Lung microvascular endothelial cell (primary cell): Measurements from ENCODE around the gene TMEM117. TPM values are rescaled to one million over a fixed set of nuclear protein-coding genes. Genes with fewer than 3 reads are reported as not detected.
"Not testable (repeated sequence)": the region's sequence is repeated elsewhere in the genome, so short reads cannot be mapped to it uniquely, and the experiment has no call there.

Experiments
- DNase-seq, 2 donors: peaks; one replicate each; pipeline versions ENCODE4 v3.0.0 to v3.0.0-alpha.2; 2010; ENCODE audit warnings: low read depth in 2 of 2
- total RNA-seq: library from RNA; depleted of rRNA; stranded (reverse); fragments of >200 nt; gene quantifications from 2 replicates; pipeline ENCODE4 v1.2.1, GENCODE V29; 2014

Gene TMEM117
- total RNA-seq, 1 donor from 2014 or later = 4.8 TPM

- no peak for DNase-seq
These were observed 184.7 kb downstream of the TMEM117 start for GRCh38 chr12:44020555-44020954.

- no peak for DNase-seq
These were observed 185.6 kb downstream of the TMEM117 start for GRCh38 chr12:44021471-44021971.

GRCh38 chr12:44025499-44025898 lies 189.6 kb downstream of the TMEM117 start:
- DNase-seq = no peak

GRCh38 chr12:44026046-44026445 lies 190.2 kb downstream of the TMEM117 start:
- DNase-seq = no peak

DNA sequence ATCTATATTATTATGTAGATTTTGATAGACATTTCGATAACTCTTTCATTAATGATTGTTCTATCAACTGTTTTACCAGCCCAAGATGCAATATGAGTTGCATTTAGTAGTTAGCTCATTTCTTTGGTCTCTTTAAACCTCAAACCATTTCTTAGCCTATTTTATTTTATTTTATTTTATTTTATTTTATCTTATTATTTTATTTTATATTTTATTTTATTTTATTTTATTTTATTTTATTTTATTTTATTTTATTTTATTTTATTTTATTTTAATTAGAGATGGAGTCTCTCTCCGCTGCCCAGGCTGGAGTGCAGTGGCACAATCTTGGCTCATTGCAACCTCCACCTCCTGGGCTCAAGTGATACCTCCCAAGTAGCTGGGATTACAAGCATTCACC lies 191.0 kb downstream of the TMEM117 start:
- DNase-seq = not testable (repeated sequence)

DNA sequence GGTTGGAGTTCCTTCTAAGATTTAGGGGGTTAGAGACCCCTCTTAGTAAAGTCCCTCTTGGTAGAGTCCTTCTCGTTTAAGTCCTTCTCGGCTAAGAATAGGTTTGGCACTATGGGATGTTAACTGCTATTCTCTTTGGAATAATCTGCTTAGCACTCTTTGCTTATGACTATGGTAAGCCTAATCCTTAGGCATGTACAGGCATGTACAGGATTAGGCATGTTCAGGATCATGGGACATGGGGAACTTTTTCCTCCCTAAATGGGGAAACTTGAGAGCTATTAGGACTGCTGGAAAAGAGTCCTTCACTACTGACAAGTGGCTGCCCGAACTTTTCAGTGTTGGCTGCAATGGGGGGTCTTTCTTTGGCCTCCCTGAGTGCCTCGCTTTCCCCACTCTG lies 193.3 kb downstream of the TMEM117 start:
- DNase-seq = no peak

DNA sequence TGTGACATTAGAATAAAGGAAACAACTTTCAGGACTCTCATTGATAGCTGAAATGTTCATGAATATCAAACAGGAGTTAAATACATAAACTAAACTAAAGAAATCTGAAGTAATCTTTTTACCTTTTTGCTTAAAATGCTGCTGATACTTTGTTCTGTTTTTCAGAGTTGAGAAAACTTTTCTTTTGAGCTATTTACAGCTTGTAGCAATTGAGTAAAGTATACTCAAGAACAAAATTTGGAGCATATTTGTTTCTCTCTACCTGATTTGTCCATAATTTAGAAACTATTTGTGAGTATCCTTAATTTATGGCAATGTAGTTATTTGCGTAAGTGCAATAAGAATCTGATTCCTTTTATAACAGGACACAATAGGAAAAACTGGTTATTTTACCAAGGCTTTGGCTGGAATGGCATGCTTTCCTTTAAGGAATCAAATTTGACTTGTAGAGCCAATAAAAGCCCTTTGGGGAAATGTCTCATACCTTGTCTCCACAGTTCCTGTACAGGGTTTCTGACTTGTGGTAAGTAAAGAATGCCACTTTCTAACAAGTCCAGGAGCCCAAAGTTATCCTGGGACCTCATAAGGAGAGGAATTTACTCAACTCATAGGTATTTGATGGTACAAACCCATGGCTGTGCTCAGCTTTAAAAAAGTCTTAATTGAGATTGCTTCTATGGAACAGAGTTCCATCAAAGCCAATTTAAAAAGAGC lies 195.7 kb downstream of the TMEM117 start:
- DNase-seq = no peak

DNA sequence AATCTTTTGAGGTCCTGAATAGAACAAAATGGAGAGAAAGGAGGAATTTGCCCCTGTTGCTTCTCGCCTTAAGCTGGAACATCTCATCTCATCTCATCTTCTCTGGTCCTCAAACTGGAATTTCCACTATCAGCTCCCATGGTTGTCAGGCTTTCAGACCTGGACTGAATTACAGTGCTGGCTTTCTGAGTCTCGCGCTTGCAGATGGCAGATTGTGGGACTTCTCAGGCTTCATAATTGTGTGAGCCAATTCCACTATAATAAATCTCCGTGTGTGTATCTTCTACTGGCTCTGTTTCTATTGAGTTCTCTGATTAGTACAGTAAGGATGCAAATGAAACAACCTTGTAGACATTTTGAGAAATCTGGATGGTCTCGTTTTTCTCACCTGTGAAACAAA lies 199.0 kb downstream of the TMEM117 start:
- no peak for DNase-seq

DNA sequence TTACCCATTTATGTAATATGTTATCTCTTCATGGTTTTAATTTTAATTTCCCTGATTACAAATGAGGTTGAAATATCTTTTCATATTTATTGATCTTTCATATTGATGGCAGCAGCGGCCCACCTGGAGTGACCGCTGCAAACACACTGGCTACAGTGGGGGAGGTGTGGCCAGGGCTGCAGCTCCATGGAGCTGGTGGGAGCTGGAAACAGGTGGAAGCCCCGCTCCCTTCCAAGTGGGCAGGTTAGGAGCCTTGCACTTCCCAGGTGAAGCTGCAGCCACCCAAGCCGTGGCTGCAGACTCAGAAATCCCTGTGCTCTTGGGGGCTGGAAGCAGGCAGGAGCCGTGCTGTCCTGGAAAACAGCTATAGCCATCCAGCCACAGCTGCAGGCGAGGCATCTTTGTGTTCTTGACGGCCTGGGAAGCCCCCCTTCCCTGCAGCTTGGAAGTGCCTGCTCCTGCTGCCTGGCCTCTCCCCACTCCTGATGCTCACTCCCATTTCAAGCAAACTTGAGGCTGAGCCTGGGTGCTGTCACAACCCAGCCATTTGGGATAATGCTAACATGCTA lies 201.1 kb downstream of the TMEM117 start:
- no peak for DNase-seq

DNA sequence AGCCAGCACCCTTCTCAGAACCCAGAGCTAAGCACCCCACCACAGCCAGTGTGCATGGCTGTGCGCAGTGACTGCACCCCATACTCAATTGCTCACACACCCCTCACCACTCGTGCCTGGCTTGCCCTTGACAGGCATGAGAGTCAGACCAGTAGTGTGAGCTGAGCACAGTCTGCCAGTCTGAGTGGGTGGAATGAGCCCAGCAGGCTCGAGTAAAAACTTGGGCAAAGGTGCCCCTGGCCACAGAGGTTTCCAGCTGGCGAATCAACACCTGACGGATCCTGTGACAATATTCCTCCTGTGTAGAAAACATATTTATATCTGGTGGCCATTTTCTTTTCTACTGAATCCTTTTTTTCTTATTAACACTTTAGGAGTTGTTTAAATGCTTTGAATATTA lies 202.5 kb downstream of the TMEM117 start:
- no peak for DNase-seq

- not testable (repeated sequence) for DNase-seq
These were observed 208.6 kb downstream of the TMEM117 start for GRCh38 chr12:44044491-44044890.

- no peak for DNase-seq
These were observed 211.0 kb downstream of the TMEM117 start for GRCh38 chr12:44046732-44047417.

DNA sequence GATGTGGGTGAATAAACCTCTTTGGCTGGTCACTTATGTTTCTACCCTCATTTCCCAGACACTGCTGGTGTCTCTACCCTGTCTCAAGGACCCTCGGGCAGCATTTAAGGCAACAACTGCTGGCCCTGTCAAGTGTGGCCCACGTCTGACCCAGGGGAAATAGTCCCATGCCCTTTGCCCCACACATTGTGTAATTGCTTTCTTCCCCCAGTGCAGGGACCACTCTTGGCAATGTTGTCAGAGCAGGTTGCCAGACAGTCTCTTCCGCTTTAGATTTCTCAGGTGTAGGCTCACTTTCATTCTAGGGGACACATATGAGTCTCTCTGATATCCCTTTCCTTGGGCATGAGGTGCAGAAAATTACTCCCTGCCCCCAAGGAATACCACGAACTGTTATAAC lies 216.7 kb downstream of the TMEM117 start:
- no peak for DNase-seq

DNA sequence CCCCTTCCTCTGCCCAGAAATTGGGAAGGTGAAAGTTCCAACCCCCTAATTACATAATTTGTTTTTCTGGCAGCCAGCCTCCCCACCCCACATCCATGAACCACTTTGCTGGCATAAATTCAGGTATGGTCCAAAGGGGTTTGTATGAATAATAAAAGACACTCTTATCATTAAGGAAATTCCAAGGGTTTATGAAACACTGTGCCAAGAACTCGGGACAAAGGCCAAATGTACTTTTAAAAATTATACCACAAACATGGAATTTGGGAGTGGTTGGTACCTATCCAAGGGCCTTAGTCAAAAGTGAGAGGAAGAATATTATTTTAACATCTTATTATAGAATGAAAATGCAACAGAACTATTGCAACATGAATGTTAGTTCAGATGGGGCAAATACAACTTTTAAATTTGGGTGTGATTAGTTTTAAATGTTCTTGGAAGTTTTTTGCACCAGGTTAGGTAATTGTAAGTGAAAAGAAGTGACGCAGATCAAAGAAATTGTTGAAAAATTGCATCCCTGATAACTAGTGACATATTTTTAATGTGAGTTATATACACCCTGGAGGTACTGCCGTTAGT lies 217.8 kb downstream of the TMEM117 start:
- DNase-seq = no peak

DNA sequence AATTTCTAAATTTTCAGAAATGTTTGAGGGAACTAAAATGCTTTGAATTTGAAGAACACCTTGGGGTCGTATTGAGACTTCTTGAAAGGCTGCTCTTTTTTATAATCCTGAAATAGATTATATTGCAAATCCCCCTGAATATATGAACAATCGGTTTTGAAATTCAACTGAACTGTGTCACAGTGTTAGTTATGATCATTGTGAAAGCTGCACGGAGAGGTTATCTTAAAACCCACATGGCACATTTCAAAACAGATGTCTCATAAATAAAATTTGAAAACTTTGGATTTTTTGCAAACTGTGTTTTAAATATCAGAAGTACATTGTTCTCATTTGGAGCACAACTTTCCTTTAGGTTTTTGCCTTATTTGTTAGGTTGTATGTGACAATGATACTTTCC lies 218.4 kb downstream of the TMEM117 start:
- DNase-seq = no peak

DNA sequence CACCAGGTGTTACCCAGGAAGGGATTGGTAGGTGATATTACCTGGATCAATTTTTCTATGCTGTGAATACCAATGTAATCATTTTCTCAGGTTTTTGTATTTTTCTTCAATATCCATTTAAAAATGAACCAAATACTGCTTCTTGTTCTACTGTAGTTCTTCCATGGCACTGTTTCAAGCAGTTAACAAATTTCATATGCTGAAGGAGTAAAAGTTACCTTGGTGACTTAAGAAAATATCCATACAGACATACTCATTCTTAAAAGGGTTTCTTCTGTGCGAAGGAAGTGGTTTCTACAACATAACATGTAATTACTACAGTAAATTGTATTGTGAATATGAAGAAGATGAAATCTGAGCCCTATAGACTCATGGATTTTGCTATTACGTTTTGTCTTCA lies 222.5 kb downstream of the TMEM117 start:
- no peak for DNase-seq

- no peak for DNase-seq
These were observed 223.6 kb downstream of the TMEM117 start for GRCh38 chr12:44059476-44059875.

GRCh38 chr12:44063671-44064070 lies 227.8 kb downstream of the TMEM117 start:
- no peak for DNase-seq

DNA sequence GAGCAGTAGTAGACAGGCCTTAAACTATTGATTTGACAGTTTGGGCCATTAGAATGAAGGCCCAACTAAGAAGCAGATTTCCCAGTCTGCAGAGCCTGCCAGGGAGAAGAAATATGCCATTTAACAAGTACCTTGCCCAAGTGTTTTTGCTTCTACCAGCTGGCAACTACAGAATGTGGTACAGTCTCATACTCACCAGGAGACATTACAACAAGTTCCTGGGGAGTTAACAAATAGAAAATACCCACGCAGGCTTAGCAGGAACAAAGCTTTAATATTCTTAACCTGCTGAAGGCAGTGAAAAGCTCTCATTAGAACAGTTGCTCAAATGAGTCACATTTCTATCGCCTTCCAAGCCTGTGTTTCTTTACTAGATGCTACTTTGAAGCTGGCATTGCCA lies 241.0 kb downstream of the TMEM117 start:
- no peak for DNase-seq

DNA sequence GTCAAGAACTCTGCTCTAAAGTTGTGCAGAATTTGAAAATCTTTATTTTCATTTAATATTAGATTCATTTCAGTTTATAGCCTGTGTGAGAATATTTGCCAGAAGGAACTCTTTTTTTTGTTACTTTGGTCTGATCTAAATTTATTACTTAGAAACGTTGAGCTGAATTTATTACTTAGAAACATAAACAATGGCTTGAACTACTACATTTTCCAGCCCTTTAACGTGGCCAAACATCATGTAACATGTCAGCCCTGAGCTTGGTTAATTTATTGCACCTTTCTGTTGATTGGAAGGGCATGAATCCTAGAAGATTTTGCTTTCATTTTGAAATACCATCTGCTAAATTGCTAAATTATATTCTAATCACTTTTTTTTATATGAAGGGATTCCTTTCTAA lies 241.4 kb downstream of the TMEM117 start:
- DNase-seq = no peak

GRCh38 chr12:44078273-44078672 lies 242.4 kb downstream of the TMEM117 start:
- DNase-seq = no peak

GRCh38 chr12:44088647-44089046 lies 252.8 kb downstream of the TMEM117 start:
- no peak for DNase-seq
